Endothelial cell (in vitro differentiated cells): Measurements from ENCODE around the gene S100A6. TPM values are rescaled to one million over a fixed set of nuclear protein-coding genes. Genes with fewer than 3 reads are reported as not detected.
"Not testable (repeated sequence)": the region's sequence is repeated elsewhere in the genome, so short reads cannot be mapped to it uniquely, and the experiment has no call there.

Experiments used
- DNase-seq: peaks from one replicate; pipeline ENCODE4 v3.0.0; 2021; ENCODE audit warnings: low spot score
- H3K27ac Mint-ChIP-seq: one replicate; pipeline ENCODE4 v1.8.0; 2021; ENCODE audit warnings: mixed read lengths, inconsistent platforms; ENCODE audit not compliant: unreplicated experiment
- H3K27me3 Mint-ChIP-seq: one replicate; pipeline ENCODE4 v1.8.0; 2021; ENCODE audit warnings: mild to moderate bottlenecking, moderate library complexity, mixed read lengths, inconsistent platforms; ENCODE audit not compliant: unreplicated experiment
- H3K36me3 Mint-ChIP-seq: one replicate; pipeline ENCODE4 v1.8.0; 2021; ENCODE audit warnings: mild to moderate bottlenecking, low read depth, mixed read lengths, inconsistent platforms; ENCODE audit not compliant: unreplicated experiment
- H3K4me1 Mint-ChIP-seq: one replicate; pipeline ENCODE4 v1.8.0; 2021; ENCODE audit warnings: mild to moderate bottlenecking, mixed read lengths, inconsistent platforms; ENCODE audit not compliant: unreplicated experiment
- H3K4me3 Mint-ChIP-seq: one replicate; pipeline ENCODE4 v1.8.0; 2021; ENCODE audit warnings: mild to moderate bottlenecking, mixed read lengths, inconsistent platforms; ENCODE audit not compliant: unreplicated experiment
- H3K9me3 Mint-ChIP-seq: one replicate; pipeline ENCODE4 v1.8.0; 2021; ENCODE audit warnings: mixed read lengths, inconsistent platforms; ENCODE audit not compliant: unreplicated experiment
- total RNA-seq: library from RNA; stranded (reverse); fragmentation: NEBNext Ultra II Directional; extraction: Animal tissue kit (Norgen Biotek cat#: 25700); gene quantifications from one replicate; pipeline ENCODE4 v1.2.1, GENCODE V29; 2021; ENCODE audit not compliant: unreplicated experiment
- TF ChIP-seq, protein P1 (sequence below): fragments of 200-600 bp; sonication (generic); IDR thresholded peaks from one replicate; pipeline ENCODE4 v1.5.0; 2021; ENCODE audit warnings: antibody characterized with exemption; ENCODE audit not compliant: unreplicated experiment

Gene S100A6
- total RNA-seq, 1 donor from 2014 or later: 11.9 TPM

DNA sequence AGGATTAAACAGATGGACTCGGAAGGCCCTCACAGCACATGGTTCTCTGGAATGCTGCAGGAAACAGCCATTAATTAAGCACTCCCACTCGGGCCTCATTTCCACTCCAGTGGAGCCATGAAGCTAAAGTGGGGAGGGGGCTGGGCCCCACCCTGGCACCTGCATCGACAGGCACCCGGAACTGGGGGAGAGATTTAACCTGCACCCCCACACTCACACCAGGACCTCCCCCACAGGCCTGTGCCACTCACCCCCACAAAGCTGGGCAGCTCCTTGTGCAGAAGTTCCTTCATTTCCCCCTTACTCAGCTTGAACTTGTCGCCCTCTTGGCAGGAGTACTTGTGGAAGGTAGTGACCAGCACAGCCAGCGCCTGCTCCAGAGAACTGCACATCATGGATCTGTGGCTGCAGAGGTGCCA is 27.7 kb upstream of the S100A6 start:
- TF ChIP-seq, protein P1, sequence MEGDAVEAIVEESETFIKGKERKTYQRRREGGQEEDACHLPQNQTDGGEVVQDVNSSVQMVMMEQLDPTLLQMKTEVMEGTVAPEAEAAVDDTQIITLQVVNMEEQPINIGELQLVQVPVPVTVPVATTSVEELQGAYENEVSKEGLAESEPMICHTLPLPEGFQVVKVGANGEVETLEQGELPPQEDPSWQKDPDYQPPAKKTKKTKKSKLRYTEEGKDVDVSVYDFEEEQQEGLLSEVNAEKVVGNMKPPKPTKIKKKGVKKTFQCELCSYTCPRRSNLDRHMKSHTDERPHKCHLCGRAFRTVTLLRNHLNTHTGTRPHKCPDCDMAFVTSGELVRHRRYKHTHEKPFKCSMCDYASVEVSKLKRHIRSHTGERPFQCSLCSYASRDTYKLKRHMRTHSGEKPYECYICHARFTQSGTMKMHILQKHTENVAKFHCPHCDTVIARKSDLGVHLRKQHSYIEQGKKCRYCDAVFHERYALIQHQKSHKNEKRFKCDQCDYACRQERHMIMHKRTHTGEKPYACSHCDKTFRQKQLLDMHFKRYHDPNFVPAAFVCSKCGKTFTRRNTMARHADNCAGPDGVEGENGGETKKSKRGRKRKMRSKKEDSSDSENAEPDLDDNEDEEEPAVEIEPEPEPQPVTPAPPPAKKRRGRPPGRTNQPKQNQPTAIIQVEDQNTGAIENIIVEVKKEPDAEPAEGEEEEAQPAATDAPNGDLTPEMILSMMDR: no peak
- H3K27me3 Mint-ChIP-seq: peaks cover 9% of the 10 kb centered on the region
- H3K9me3 Mint-ChIP-seq: no peaks in the 10 kb centered on the region
- H3K27ac Mint-ChIP-seq: no peak overlapping the region
- no peak for DNase-seq
- no peaks in the 10 kb centered on the region for H3K36me3 Mint-ChIP-seq
- no peak overlapping the region for H3K4me3 Mint-ChIP-seq
- H3K4me1 Mint-ChIP-seq: peaks cover 20% of the 10 kb centered on the region

DNA sequence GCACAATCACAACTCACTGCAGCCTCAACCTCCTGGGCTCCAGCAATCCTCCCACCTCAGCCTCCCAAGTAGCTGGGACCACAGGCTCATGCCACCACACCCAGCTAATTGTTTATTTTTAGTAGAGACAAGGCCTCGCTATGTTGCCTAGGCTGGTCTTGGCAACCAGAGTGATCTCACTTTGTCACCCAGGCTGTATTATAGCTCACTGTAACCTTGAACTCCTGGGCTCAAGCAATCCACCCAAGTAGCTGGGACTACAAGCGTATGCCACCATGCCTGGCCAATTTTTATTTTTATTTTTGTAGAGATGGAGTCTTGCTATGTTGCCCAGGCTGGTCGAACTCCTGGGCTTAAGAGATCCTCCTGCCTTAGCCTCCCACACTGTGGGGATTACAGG is 26.2 kb upstream of the S100A6 start:
- H3K4me1 Mint-ChIP-seq: peaks cover 10% of the 10 kb centered on the region
- not testable (repeated sequence) for H3K36me3 Mint-ChIP-seq

DNA sequence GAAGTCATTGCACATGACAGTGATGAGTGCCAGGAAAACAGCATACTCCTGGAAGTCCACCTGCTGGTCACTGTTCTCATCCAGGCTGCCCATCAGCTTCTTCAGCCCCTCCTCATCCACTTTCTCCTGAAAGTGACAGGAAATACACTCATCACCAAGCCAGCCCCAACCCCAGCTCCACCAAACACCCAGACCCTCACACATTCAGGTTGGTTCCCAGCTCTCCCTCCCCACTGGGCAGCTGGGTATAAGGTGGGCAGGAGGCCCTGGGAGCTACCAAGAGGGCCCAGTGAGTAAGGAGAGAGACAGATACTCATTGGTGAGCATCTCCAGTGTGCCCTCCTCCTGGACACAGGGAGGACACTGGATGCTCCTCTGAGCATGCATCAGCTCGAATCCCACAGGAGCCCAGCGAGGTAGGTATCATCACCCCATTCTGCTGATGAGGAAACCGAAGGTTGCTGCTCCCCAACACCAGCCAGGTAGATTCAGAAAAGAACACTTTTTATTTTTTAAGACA is 25.7 kb upstream of the S100A6 start:
- H3K27ac Mint-ChIP-seq: no peak overlapping the region
- H3K9me3 Mint-ChIP-seq: no peaks in the 10 kb centered on the region
- H3K4me3 Mint-ChIP-seq: no peak overlapping the region
- peaks cover 5% of the 10 kb centered on the region for H3K27me3 Mint-ChIP-seq
- no peak for DNase-seq
- H3K4me1 Mint-ChIP-seq: peaks cover 7% of the 10 kb centered on the region
- TF ChIP-seq, protein P1: no peak
- no peaks in the 10 kb centered on the region for H3K36me3 Mint-ChIP-seq

More for the DNA sequence above, 26.2 kb upstream of the S100A6 start:
- H3K4me3 Mint-ChIP-seq, H3K9me3 Mint-ChIP-seq, DNase-seq, H3K27ac Mint-ChIP-seq, H3K27me3 Mint-ChIP-seq: not testable (repeated sequence)

DNA sequence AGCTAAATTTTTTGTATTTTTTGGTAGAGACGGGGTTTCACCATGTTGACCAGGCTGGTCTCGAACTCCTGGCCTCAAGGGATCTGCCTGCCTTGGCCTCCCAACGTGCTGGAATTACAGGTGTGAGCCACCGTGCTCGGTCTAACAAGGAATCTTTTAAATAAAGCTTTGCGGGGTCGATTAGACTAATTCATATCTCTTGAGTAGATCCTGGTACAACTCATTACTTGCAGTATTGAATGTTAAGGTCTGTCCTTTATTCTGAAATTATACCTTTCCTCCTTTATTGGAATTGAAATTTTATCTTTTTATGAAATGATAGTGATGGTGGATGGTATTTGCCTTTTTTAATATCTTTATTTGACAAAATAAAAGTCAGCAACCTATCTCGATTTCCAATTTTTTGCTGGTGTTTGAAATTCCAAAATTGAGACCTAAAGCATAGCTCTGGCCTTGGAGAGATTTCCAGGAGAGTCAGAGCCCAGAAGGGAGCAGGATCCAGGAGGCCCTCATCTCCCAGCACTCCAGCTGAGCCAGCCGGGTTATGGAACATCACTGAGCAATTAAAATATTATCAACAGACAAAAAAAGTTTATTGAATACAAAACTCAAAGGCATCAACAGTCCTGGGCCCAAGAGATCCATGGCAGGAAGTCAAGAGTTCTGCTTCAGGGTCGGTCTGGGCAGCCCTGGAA is 25.1 kb upstream of the S100A6 start:
- TF ChIP-seq, protein P1: no peak
- Mint-ChIP-seq H3K36me3 (no peaks in the 10 kb centered on the region), H3K27me3 (peaks cover 4% of the 10 kb centered on the region), H3K9me3 (no peaks in the 10 kb centered on the region), H3K4me1 (peaks cover 3% of the 10 kb centered on the region), H3K27ac (no peak overlapping the region), H3K4me3 (no peak overlapping the region)
- DNase-seq: no peak

DNA sequence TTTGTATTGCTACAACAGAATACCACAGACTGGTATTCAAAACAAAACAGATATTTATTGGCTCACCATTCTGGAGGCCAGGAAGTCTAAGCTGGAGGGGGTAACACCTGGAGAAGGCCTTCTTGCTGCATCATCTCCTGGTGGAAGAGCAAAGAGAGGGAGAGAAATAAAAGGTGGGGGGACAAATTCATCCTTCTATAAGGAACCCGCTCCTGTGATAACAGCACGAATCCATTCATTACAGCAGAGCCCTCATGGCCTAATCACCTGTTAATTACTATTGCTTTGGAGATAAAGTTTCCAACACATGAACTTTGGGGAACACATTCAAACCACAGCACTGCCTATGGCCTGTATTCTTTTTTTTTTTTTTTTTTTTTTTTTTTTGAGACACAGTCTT is 24.4 kb upstream of the S100A6 start:
- Mint-ChIP-seq H3K9me3 (no peaks in the 10 kb centered on the region), H3K27ac (peak overlapping the region; percentile 48), H3K4me3 (no peak overlapping the region), H3K27me3 (peaks cover 4% of the 10 kb centered on the region), H3K4me1 (peaks cover 3% of the 10 kb centered on the region), H3K36me3 (no peaks in the 10 kb centered on the region)
- TF ChIP-seq, protein P1: no peak
- DNase-seq: no peak
